ENCODE measurements around the gene EPS8.

Gene EPS8

DNA sequence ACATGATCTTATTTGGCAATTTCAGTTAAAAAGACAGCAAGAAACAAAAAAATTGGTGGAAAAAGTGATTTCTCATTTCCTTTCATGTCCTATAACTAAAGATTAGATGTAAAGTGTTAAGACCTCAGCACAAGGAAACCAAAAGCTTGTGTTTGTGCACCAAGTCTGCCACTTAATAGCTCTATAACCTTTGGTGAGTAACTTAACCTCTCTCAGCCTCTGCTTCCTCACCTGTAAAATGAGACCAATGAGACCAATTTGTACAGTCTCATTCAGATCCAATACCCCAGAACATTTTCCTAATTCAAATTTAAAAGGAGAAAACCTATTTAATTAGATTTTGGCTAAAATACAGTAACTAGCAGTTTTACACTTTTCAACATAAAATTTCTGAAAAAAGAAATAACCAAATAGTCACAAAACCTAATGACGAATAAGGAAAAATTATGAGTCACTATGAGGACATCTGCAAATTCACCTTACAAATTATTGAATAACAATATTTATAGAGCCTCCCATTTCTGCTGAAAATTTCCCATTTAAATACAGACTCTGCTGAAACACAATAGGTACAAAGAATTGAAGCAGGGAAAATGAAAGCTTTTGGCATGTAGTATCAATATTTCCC is 71.1 kb downstream of the EPS8 start:
- DNase-seq (ENCODE audit: low read depth in 2 of 2), result no peak

DNA sequence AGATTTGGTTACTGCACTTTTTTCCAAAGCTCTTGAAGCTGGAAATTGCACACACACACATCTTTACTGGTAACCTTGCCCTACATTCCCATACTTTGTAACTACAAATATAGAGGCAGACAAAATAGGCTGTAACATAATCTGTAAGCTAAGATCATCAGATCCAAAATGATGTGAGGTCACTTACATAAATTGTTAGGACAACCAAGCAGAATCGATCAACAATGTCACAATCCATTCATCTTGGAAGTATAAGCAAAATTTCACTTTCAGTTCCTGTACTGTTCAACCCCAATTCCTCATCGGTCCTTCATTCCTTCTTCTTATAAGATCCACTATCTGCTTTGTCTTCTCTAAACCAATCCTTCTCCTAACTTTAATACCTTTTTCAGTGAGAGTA is 72.6 kb downstream of the EPS8 start:
- DNase-seq (ENCODE audit: low read depth in 2 of 2), result no peak

- no peak for DNase-seq (ENCODE audit: low read depth in 2 of 2)
Observed at GRCh38 chr12:15714256-15714655, 74.9 kb downstream of the EPS8 start.

DNA sequence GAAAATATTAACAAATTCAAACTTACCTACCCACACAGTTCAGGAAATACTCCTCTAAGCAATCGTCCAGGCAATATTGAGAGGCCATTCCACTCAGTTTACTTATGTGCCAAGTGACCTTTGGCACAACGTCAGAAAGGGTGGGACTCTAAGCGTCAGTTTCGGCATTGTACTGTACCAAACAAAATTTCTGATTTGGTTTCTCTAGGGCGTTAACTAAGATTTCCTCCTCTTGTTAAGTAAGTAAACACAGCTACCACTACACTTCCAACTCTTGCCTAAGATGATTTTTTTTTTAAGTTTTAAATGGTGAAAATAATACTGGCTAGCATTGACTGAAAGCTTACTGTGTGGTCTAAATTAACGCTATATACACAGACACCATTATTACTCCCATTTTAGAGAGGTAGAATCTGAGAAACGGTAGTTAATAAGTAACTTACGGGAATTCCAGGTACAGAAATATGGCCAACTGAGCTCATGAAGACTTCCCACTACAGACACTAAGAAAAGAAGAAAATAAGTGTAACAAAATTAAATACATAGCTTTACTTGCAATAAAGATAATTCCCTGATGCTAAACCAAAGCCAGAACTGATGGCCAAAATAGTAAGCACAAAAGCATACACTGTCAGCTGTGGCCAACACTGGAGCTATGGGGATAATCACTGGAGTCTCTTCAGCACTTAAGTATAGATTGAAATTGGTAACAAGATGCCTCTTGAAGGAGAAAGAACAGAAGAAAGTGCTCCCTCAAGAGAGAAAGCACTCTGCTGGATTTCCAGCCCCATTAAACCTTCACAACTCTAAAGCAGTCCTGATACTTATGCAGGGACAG is 76.1 kb downstream of the EPS8 start:
- no peak for DNase-seq (ENCODE audit: low read depth in 2 of 2)

- DNase-seq (ENCODE audit: low read depth in 2 of 2), result no peak
Observed at GRCh38 chr12:15712160-15712559, 77.0 kb downstream of the EPS8 start.

- DNase-seq (ENCODE audit: low read depth in 2 of 2), result no peak
Observed at GRCh38 chr12:15710860-15711510, 78.2 kb downstream of the EPS8 start.

DNA sequence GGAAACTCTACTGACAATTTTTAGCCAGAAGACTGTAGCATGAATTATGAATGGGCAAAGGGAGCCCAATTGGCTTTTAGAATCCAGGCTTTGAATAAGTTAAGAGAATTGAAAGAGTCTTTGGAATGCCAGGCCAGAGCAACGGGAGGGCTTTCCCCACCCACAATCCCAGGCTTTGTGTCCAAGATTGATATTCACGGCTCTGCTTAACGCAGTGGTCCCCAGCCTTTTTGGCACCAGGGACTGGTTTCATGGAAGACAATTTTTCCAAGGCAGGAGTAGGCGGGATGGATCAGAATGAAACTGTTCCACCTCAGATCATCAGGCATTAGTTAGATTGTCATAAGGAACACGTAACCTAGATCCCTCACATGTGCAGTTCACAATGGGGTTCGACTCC is 79.6 kb downstream of the EPS8 start:
- no peak for DNase-seq (ENCODE audit: low read depth in 2 of 2)

- no peak for DNase-seq (ENCODE audit: low read depth in 2 of 2)
Observed at GRCh38 chr12:15708396-15709076, 80.7 kb downstream of the EPS8 start.

DNA sequence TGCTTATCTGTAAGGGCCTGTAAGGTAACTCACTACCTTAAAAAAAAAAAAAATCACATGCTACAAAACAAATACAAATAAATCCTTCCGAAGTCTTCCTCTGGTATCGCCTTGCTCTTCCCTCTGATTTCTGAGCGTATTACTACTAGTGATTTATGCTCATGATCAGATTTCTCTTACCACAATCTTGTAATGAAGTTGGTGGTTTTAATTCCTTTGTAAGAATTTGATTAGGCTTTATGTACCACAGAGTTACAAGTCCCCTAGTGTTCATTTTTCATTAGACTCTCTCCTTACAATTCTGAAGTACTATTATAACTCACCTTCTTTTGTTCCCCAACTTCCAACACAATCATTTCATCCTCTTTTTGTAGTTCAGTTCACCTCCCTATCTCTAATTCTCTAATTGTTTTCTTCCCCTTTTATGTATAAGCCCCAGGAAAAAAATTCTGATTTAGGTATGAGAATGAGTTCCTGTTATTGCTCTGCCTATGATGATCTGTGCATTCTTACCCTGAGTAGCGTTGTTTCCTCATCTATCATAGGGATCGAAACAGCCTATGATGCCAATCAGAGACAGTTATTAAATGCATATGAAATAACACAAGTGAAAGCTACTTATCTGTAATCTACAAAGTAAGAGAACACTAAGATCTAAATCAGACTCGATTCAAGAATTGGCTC is 81.5 kb downstream of the EPS8 start:
- no peak for DNase-seq (ENCODE audit: low read depth in 2 of 2)

- DNase-seq (ENCODE audit: low read depth in 2 of 2), result no peak
Observed at GRCh38 chr12:15706010-15706676, 83.0 kb downstream of the EPS8 start.

- DNase-seq (ENCODE audit: low read depth in 2 of 2), result no peak
Observed at GRCh38 chr12:15705606-15706005, 83.6 kb downstream of the EPS8 start.

GRCh38 chr12:15702276-15702675 is 86.9 kb downstream of the EPS8 start:
- DNase-seq (ENCODE audit: low read depth in 2 of 2), result no peak

DNA sequence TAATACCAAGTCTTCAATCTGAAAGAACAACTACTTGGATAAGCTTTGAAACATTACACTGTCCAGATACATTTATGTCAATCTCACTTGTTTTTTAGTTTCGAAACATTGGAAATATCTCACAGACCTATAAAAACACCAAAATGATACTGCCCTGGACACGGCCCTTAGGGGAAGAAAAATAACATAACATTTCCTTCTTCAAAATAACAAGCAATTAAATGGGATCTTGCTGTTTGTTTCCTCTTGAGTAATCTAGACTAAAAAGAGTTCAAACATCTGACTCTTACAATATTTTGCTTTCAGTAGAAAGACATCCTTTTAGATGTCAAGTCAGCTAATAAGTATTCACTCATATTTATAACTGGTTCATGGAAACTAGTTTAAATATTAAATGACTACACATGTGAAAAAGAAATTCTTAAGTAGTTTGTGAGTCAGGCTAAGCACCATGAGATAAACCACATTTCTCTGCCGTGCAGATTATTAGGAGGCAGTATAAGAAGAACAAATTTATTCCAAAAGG is 87.5 kb downstream of the EPS8 start:
- no peak for DNase-seq (ENCODE audit: low read depth in 2 of 2)

DNA sequence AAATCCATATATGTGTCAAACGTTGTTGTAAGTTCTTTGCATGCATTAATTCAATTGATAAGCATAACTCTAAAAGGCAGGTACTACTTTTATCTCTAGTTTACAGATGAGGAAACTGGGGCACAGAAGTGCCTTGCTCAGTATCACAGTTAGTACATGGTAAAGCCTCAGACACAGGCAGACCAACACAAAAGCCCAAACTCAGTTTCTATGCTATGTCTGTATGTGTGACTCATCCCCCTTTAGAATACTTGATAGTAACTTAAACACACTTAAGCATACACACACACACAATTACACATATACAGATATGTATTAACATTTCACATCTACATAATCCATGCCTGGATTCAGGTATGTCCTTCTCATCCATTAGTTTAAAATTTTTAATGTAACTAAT is 88.0 kb downstream of the EPS8 start:
- no peak for DNase-seq (ENCODE audit: low read depth in 2 of 2)

DNA sequence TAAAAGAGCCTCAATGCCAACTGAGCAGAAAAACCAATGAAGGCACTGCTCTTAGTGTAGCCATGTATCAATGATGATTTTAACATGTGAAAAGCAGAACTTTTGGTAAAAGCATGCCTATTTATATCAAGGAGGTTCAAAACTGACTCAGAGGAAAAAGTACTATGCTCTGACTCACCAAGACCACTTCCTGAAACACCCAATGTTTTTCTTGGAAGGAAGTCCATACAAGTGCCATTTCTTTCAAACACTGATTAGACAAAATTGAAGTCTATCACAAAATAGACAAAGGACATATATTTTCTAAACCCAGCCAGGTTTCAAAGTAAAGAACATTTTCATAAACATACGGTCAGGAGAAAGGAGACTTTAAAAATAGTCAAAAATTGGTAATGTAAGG is 88.6 kb downstream of the EPS8 start:
- DNase-seq (ENCODE audit: low read depth in 2 of 2), result no peak

DNA sequence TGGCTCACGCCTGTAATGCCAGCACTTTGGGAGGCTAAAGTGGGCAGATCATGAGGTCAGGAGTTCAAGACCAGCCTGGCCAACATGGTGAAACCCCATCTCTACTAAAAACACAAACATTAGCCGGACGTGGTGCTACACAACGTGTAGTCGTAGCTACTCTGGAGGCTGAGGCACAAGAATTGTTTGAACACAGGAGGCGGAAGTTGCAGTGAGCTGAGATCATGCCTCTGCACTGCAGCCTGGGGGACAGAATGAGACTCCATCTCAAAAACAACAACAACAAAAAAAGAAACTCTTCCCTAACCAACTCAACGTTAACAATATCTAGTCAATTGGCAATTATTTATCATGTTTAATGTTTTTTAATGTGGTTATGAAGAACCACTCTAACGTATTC is 89.3 kb downstream of the EPS8 start:
- no peak for DNase-seq (ENCODE audit: low read depth in 2 of 2)

DNA sequence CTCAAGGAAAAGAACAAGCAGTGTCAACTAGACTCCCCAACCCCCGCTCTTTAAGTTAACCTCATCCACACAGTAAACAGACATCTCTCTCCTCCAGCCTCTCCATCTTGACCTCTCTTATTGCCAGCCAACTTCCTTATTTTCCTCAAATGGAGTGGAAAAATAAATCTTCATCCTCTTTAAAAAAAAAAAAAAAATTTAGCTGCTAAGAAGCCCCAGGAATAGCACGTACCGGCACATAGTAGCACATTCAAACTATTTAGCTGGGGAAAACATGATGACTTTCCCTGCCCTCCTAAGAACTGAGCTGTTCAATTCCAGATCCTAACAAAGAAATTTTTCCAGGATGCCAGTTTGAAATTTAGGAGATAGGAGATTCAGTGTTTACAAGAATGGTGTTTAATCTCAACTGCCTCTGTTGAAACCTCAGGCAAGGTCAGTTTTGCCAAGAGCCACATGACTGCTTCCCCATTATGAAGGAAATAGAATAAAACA is 90.8 kb downstream of the EPS8 start:
- no peak for DNase-seq (ENCODE audit: low read depth in 2 of 2)

DNA sequence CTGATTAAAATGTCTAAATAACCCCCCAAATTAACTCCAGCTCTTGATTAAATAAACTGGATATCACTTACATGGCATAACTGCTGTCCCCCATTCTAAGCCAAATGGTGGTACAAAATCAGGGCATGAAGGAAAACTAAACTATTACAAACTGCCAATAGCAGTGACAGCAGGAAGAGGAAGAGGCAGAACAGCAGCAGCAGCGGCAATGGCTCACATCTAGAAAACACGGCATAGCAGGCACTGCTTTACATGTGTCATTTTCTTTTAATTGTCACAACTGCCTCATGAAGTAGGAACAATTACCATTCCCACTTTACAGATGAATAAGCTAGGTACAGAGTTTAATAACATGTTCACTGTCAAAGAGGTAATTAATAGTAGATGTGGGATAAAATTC is 92.0 kb downstream of the EPS8 start:
- DNase-seq (ENCODE audit: low read depth in 2 of 2), result no peak

DNA sequence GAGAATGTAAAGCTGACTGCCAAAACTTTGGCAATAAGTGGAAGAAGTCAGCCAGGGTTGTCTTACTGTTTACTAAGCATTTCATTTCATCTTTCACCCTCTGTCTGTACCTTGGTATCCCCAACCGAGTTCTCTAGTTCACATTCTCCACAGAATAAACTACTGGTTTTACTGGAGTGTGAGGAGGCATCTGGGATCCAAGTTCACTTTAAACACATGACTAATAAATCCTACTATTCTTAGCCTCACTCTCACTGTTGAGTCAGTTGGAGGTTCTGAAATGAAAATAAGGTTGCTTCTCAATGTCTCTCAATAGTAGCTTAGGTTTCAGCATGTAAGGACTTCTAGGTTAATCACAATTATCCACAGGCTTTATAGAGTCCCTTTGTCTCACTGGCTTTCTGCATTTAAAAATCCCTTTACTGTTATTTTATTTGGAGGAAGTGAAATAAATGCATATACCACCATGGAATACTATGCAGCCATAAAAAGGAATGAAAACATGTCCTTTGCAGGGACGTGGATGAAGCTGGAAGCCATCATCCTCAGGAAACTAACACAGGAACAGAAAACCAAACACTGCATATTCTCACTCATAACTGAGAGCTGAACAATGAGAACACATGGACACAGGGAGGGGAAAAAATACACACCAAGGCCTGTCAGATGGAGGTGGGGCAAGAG is 95.8 kb downstream of the EPS8 start:
- DNase-seq (ENCODE audit: low read depth in 2 of 2), result no peak

- DNase-seq (ENCODE audit: low read depth in 2 of 2), result no peak
Observed at GRCh38 chr12:15691388-15691787, 97.8 kb downstream of the EPS8 start.
